Occipital lobe (tissue), 2 donors: ENCODE data around the gene LRMDA. TPM values are rescaled to one million over a fixed set of nuclear protein-coding genes. Genes with fewer than 3 reads are reported as not detected.

Source experiments
- DNase-seq: peaks from one replicate; lab custom pipeline; 2025; lab: John Stamatoyannopoulos, UW
- total RNA-seq: library from RNA; depleted of rRNA; stranded (reverse); fragments of >200 nt; gene quantifications from one replicate; pipeline ENCODE4 v1.2.3, GENCODE V29; 2014

LRMDA gene
- total RNA-seq, 1 donor from 2014 or later = 0.62 TPM

- no peak for DNase-seq
Measured at GRCh38 chr10:75814014-75814413, 382.6 kb downstream of the LRMDA start.

GRCh38 chr10:75815066-75815465 is 383.6 kb downstream of the LRMDA start:
- DNase-seq = no peak

- DNase-seq = no peak
Measured at GRCh38 chr10:75817198-75817597, 385.8 kb downstream of the LRMDA start.

DNA sequence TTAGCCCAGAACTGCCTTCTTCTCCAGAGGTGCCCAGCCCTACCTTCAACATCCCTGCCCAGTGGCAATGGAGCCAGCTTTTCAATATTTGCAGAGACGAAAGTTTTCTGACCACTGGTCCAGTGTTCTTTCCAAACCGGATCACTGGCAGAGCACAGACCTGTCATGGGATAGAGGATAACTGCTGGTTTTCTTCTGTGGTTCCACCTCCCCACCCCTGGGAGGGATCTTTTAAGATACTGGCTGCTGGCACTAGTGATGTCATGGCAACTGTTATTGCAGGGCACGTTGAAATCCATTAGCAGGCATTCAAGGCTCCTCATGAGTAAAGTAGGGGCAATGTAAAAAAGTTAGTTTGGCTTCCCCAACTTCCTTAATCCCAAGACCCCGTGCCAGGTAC is 387.1 kb downstream of the LRMDA start:
- DNase-seq = no peak

DNA sequence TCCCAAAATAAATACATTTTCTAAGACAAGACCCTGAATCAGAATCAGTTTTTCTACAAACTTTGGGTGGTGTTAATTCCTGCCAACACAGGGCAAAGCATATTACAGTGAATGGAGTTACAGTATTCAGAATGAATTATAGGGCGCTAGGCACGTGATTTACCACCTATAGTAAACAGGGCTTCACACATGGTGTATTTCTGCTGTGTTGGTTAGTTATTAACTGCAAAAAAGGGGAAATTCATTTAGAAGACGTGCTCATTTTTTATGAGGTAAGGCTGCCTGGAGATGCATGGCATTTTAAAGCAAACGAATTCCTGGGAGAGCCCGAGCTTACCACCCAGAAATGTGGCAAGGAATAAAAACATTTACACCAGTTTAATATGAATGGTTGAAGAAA is 393.8 kb downstream of the LRMDA start:
- DNase-seq = no peak

DNA sequence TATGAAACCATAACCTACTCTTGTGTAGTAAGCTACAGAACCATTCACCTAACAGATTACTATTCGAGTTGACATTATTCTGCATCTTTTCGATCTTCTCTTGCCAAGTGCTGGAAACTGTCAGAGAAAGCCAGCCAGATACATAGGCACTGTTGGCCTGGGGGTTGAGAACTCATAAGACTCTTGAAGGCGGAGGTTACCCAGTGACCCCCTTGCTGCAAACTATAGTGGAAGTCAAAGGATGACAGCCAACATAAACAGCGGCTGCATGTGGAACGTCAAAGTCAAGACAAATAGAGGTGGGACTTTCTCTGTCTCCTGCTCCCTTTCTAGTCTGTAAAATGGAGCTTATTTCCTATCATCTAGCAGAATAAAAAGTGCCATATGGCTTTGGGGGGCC is 394.2 kb downstream of the LRMDA start:
- DNase-seq = no peak

DNA sequence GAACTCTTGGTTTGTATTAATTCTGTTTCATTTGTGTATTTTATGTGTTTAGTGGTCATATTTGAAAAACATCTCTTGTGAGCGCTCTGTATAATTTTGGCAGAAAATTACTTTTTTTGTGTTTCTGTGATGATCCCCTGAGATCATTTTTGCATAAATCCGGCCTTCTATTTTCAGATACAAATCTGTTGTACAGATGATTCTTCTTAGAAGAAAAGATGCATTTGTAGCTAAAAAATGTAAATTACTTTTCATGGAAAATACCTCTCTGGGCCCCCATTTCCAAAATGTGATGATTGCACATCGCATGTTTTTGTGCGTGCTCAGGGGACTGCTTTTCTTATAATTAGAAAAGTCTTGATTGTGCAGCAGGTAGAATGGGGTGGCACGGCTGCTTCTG is 395.4 kb downstream of the LRMDA start:
- DNase-seq = no peak

DNA sequence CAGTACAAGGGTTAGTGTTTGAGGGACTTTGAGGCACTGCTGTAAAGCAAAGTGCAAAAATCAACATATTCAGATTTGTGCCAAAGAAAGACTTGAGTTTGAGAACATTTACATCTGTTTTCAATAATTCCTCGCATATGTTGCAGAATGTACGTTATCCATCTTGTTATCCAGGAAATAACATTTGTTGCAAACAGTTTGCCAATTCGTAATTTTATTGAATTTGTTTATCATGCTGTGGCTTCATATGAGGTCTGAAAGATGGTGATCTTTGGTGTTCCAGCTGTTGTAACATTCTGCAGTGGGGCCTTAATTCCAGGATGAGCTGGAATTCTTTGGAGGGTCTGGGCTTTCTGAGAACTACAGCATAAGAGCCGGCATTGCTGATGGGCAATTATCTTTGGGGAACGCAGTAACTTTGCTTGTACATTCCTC is 396.2 kb downstream of the LRMDA start:
- DNase-seq = no peak

DNA sequence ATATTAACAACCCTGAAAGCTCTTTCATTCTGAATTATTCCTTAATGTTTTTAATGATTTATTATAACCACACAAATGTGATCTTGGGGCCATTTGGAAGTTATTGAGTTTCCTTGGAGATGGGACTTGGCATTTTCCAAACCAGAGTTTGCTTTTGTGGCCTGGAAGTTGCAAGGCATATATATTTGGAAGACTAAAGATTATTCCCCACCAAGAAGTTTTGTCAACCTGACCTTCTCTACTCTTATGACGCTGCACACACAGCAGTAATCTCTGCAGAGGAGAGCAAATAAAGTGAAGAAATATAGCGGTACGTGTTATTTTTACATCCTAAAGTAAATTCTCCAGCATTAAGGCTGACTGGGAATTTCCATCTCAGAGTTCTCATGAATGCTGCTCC is 397.0 kb downstream of the LRMDA start:
- no peak for DNase-seq

DNA sequence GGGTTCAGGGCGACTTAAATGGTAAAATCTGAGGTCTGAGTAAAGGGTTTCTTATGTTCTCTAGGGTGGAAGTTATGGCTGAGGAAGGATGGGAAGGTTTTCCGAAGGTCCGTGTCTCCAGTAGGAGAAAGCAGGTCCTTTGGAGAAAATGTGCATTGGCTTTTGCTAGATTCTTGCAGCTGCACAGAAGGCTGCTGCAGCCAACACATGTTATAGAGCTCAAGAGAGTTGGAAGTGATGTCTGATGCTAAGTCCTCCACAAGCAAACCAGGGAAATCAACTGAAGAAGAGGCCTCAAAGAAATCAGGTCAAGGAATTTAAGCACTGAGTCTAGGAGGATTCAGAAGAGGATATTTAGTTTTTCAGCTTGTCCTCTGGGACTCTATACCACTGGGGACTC is 404.6 kb downstream of the LRMDA start:
- DNase-seq = no peak

- no peak for DNase-seq
Measured at GRCh38 chr10:75838486-75838885, 407.1 kb downstream of the LRMDA start.

GRCh38 chr10:75839020-75839419 is 407.6 kb downstream of the LRMDA start:
- no peak for DNase-seq

DNA sequence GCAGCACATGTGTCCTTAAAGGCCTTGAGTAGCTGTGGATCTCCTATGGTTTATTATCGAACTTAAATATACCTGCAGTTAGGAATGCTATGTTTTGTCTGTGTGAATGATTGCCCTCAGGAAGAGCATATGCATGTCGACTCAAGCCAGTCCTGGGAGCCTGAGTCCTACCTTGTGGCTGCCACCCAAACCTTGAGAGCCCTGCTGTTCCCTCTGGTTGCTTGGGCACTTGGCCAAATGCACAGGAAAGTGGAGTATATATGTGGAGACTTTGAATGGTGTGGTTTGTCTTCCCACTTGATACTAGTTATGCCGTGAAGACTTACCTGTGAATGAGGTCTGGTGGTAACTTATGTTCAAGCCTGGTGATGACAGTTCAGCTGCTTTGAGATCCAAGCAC is 409.8 kb downstream of the LRMDA start:
- DNase-seq = no peak

GRCh38 chr10:75845176-75845947 is 413.9 kb downstream of the LRMDA start:
- no peak for DNase-seq

- no peak for DNase-seq
Measured at GRCh38 chr10:75847477-75847876, 416.1 kb downstream of the LRMDA start.

- no peak for DNase-seq
Measured at GRCh38 chr10:75851580-75852345, 420.3 kb downstream of the LRMDA start.

DNA sequence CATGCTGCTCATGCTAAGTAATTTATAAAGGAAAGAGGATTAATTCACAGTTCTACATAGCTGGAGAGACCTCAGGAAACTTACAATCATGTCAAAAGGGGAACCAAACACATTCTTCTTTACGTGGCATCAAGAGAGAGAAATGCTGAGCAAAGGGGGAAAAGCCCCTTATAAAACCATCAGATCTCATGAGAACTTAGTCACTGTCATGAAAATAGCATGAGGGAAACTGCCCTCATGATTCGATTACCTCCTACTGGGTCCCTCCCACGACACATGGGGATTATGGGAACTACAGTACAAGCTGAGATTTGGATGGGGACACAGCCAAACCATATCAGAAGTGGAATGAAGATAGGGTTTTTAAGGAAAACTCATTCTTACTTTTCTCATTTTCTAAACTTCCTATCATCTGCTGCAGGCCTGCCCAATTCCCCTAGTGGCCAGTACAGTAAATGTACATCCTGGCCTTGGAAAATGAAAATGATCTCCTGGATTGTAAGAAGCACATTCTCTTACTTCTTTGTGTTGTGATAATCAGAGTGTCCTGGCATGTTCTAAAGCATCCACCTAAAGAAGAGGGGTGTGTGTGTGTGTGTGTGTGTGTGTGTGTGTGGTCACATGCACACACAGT is 421.5 kb downstream of the LRMDA start:
- DNase-seq = no peak

GRCh38 chr10:75857269-75857846 is 425.9 kb downstream of the LRMDA start:
- no peak for DNase-seq

DNA sequence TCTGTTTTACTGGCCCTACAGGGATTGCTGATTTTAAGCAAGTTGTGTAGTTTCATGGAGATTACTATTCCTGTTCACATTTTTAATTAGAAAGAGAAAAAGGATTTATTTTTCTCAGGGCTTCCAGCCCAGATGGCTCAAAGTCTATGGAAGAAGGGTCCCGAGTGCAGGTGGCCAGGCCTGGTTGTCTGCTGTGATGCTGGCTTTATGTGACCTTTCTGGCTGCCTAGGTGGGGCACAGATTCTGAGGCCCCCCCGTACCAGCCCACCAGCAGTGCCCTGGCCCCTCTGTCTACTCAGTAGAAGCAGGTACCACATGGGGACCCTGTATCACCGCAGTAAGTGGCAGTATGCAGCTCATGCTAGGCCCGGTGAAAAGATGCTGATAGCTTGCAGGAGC is 426.5 kb downstream of the LRMDA start:
- DNase-seq = no peak

DNA sequence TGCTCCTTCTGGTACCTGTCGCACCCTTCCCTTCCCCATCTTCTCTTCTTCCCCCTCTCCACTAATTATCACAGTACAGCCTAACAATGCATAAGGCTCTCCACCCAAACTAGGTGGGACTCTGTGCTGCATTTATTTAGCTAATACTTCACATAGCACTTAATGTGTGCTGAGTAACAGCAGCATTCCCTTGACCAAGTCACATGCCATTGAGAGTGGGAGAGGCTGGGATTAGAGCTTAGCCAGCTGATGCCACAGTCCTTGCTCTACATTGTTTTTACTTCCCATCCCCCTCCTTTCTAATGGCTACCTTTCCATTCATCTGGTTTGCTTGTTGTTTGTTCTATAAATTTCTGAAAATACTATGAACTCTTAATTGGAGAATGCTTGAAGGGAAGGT is 426.9 kb downstream of the LRMDA start:
- no peak for DNase-seq

DNA sequence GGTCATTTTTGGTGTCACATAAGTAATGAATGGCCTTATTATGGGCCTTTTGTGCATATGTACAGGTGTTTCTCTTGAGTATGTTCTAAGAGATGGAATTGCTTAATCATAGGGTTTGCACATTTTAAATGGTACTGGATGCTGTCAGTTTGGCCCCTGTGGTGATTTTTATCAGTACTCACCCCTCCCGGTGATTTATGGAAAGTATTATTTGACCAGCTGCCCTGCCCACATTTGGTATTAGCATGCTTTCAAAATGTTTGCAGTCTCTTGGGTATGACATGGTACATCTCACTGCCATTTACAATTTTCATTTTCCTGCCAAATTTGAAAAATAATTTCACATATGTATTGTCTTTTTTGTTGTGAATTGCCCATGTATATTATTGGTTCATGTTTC is 427.7 kb downstream of the LRMDA start:
- DNase-seq = no peak

DNA sequence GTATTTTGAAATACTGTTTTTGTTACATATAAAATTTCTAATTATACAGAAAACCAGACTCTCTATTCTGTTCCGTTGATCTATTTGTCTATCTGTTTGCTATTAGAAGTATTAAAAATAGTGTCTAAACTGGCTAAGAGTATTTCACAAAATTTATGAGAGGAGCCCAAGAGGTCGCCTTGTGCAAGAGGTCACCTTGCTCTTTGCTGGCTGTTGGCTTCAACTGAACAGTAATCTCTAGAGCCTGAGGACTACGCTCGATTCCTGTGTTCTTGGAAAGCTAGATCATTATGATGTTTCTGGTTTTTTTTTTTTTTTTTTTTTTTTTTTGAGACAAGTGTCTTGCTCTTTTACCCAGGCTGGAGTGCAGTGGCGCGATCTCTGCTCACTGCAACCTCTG is 428.6 kb downstream of the LRMDA start:
- no peak for DNase-seq
